Nephron (organoid): Measurements from ENCODE around the gene ARHGEF6.

Experiments
- H3K27ac Mint-ChIP-seq, 3 experiments: 2 replicates each; pipeline ENCODE4 v1.8.0; 2020; ENCODE audit warnings: mixed read lengths in 3 of 3, mild to moderate bottlenecking in 2 of 3, moderate library complexity in 1 of 3
- H3K27me3 Mint-ChIP-seq: 2 replicates; pipeline ENCODE4 v1.8.0; 2021; ENCODE audit warnings: low read depth, mild to moderate bottlenecking, moderate library complexity, mixed read lengths
- H3K36me3 Mint-ChIP-seq: 2 replicates; pipeline ENCODE4 v1.8.0; 2020; ENCODE audit warnings: low read depth, mixed read lengths
- H3K4me1 Mint-ChIP-seq: 2 replicates; pipeline ENCODE4 v1.8.0; 2020; ENCODE audit warnings: mixed read lengths
- H3K4me3 Mint-ChIP-seq, 3 experiments: 2 replicates each; pipeline ENCODE4 v1.8.0; 2020; ENCODE audit warnings: mild to moderate bottlenecking in 3 of 3, mixed read lengths in 3 of 3, moderate library complexity in 2 of 3
- H3K9me3 Mint-ChIP-seq: 2 replicates; pipeline ENCODE4 v1.8.0; 2020; ENCODE audit warnings: mixed read lengths
- TF ChIP-seq, protein P1 (sequence below), 3 experiments: fragments of 200-600 bp; sonication (generic); IDR thresholded peaks; one replicate each; pipeline ENCODE4 v1.5.0; 2021; ENCODE audit warnings: antibody characterized with exemption in 3 of 3; ENCODE audit not compliant: unreplicated experiment in 3 of 3

The ARHGEF6 gene

DNA sequence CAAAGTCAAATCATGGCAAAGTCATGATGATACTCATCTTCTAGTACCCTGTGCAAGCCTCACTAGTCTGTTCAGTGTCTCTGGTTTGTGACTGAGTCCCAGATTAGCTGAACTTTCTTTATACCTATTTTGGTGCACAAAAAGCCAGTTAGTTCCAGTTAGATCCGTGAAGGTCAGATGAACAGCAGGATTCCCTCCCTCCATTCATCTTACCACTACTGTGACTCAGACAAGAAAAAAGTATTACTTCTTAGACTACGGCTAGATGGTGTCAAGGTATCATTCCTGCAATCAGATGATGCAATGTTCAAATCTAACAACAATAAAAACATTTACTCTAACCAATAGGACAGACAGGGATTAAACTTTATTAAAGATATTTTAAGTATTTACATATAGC lies 30.4 kb downstream of the ARHGEF6 start:
- no peak overlapping the region for H3K27ac Mint-ChIP-seq
- H3K9me3 Mint-ChIP-seq: peaks cover 6% of the 10 kb centered on the region
- no peak overlapping the region for H3K4me3 Mint-ChIP-seq
- H3K4me1 Mint-ChIP-seq: peaks cover 49% of the 10 kb centered on the region
- no peaks in the 10 kb centered on the region for H3K27me3 Mint-ChIP-seq
- no peaks in the 10 kb centered on the region for H3K36me3 Mint-ChIP-seq
- TF ChIP-seq, protein P1, sequence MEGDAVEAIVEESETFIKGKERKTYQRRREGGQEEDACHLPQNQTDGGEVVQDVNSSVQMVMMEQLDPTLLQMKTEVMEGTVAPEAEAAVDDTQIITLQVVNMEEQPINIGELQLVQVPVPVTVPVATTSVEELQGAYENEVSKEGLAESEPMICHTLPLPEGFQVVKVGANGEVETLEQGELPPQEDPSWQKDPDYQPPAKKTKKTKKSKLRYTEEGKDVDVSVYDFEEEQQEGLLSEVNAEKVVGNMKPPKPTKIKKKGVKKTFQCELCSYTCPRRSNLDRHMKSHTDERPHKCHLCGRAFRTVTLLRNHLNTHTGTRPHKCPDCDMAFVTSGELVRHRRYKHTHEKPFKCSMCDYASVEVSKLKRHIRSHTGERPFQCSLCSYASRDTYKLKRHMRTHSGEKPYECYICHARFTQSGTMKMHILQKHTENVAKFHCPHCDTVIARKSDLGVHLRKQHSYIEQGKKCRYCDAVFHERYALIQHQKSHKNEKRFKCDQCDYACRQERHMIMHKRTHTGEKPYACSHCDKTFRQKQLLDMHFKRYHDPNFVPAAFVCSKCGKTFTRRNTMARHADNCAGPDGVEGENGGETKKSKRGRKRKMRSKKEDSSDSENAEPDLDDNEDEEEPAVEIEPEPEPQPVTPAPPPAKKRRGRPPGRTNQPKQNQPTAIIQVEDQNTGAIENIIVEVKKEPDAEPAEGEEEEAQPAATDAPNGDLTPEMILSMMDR (IDR thresholded peaks at IDR 0.05; ENCODE audit: unreplicated experiment in 3 of 3): no peak

DNA sequence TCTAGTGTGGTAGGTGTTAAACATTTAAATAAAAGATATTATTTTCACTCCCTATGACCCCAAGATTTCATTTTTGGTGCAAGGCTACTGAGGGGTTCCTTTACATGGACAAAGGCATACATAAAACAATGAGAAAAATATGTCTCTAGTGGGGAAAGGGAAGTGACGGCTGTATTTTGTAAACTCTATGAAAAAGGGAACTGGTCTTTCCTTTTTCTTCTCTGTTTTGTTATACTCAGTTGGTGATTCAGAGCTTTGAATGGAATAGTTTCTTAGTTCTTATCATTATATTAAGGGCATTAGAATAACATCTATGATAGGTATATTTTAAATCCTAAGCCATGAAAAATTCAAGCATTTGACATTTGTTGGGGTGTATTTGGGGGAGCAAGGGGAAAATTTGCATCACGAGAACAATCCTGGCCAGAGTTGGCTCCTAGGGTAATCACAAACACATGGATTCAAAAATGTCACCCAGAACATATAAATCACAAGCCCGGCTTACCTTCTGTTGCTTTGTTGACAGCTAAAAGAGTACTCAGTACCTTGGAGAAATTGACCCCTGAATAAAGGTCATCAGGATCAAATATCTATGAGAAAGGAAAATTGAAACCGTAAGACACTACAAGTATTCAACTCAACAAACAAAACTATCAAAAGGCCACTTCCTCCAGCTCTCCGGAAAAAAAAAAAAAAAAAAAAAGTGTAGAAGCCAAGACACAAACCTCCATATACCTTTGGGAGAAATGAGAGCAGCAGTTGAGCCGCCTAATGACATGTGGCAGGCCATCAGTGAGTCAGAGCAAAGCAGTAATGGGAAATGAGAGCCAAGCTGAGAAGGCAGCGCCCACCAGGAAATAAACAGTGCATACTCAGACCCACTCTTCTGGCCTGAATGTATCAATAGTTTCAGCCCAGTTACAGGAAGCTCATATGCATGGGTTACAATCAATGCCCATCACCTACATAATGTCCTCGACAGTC lies 33.4 kb downstream of the ARHGEF6 start:
- Mint-ChIP-seq H3K27ac (peak overlapping the region in 2 of 3 experiments; percentile 37 to 64), H3K4me3 (no peak overlapping the region), H3K4me1 (peaks cover 39% of the 10 kb centered on the region), H3K9me3 (peaks cover 4% of the 10 kb centered on the region), H3K36me3 (no peaks in the 10 kb centered on the region), H3K27me3 (no peaks in the 10 kb centered on the region)
- TF ChIP-seq, protein P1 (IDR thresholded peaks at IDR 0.05; ENCODE audit: unreplicated experiment in 3 of 3): no peak

DNA sequence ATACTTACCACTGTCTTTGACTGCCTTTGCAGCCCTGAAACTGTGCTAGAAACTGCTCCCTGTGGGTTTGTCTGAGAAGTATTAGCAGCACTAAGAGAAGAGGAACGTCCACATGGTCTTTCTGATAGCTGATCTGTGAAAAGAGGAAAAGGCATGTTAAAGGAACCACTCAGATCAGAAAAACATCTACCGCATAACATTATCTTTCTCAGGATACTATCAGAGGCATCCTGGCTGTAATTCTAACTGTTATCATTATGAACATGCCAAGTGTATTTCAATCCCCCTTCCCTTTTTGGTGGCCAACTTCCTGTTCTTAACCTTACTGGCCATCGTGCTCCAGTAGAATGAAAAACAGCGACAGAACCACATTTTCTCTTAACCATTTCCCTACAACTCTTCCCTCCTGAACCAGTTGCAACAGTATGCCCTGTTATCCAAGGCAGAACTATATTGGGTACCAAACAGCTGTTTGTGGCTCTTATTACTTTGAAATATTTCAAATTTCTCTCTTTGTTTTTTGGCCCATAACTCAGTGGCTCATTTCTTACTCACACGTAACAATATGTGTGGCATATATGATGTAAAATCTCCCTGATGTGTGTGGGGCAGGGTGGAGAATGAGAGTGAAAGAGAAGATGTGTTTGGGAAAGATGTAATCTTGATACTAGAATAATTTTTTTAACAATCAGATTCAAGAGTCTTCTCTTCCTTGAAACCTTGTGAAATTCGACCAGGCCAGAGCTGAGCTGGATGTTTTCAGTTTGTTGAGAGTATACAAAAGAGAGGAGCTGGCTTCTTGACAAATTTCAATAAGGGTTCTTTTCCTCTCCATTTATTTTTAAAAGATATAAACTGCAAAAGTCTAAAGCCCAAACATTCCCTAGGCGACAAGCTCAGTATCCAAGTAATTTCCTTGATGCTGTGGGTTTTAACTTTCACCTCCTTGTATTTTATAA lies 35.2 kb downstream of the ARHGEF6 start:
- H3K36me3 Mint-ChIP-seq: no peaks in the 10 kb centered on the region
- H3K4me3 Mint-ChIP-seq: peak overlapping the region in 1 of 3 experiments; percentile 33
- H3K27me3 Mint-ChIP-seq: no peaks in the 10 kb centered on the region

DNA sequence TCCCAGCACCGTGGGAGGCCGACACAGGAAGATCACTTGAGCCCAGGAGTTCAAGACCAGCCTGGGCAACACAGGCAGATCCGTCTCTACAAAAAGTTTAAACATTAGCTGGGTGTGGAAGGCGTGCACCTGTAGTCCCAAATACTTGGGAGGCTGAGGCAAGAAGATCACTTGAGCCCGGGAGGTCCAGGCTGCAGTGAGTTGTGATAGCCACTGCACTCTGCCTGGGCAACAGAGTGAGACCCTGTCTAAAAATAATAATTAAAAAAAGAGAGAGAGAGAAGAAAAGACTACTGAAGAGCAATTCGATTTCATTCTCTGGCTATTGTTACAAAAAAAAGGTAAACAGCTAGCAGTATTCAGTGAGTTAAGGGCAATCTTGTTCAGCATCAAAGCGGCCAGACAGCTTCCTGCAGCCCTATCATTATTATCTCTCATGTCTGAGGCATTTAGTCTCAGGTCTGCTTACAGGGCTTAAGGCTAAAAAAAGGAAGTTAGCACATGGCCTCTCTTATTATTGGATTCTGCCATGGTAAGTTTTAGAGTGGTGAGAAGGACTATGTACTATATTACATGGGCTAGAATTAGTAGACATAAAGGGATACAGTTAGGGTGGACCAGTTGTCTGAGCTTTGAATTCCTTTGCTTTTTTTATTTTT lies 37.9 kb downstream of the ARHGEF6 start:
- Mint-ChIP-seq H3K9me3 (no peaks in the 10 kb centered on the region), H3K4me1 (peaks cover 35% of the 10 kb centered on the region), H3K36me3 (no peaks in the 10 kb centered on the region), H3K27ac (no peak overlapping the region), H3K4me3 (no peak overlapping the region), H3K27me3 (no peaks in the 10 kb centered on the region)
- TF ChIP-seq, protein P1 (IDR thresholded peaks at IDR 0.05; ENCODE audit: unreplicated experiment in 3 of 3): no peak

More for the DNA sequence above, 35.2 kb downstream of the ARHGEF6 start:
- peak overlapping the region; percentile 6 to 64 (median 22) for H3K27ac Mint-ChIP-seq
- TF ChIP-seq, protein P1 (IDR thresholded peaks at IDR 0.05; ENCODE audit: unreplicated experiment in 3 of 3): no peak
- H3K4me1 Mint-ChIP-seq: peaks cover 39% of the 10 kb centered on the region
- peaks cover 4% of the 10 kb centered on the region for H3K9me3 Mint-ChIP-seq

DNA sequence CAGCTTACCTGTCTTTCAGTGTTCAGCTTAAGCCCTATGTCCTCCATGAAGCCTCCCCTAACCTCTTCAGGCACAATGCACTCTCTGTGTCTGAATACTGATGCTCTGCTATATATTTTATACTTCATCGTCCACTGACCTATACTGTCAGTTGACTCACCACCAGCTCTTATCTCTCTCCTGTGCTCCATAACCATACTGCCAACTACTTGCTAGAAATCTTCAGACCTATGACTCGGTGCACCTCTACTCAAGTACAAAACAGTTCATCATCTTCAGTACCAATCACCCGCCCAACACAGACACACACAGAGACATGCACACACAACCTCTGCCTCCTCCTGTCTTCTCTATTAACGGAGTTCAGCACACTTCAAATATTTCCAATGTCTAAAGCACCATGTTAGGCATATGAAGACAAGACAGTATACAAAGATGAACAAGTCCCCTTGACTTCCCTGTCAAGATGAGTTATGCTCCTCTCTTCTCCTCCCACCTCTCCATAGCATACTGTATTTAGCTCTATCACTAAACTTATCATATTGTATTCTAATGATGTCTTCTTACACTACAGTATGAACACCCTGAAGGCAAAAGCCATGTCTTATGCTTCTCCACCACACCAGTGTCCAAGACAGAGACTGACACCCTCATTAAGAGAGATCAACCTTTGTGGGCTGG lies 42.5 kb downstream of the ARHGEF6 start:
- H3K27ac Mint-ChIP-seq: no peak overlapping the region
- H3K27me3 Mint-ChIP-seq: no peaks in the 10 kb centered on the region

More for the DNA sequence above, 42.5 kb downstream of the ARHGEF6 start:
- H3K4me1 Mint-ChIP-seq: no peaks in the 10 kb centered on the region
- no peak overlapping the region for H3K4me3 Mint-ChIP-seq
- no peaks in the 10 kb centered on the region for H3K9me3 Mint-ChIP-seq
- H3K36me3 Mint-ChIP-seq: no peaks in the 10 kb centered on the region
- TF ChIP-seq, protein P1 (IDR thresholded peaks at IDR 0.05; ENCODE audit: unreplicated experiment in 3 of 3): no peak
